Gastroesophageal sphincter (tissue), 4 donors: ENCODE results near the gene MYLK. TPM values are rescaled to one million over a fixed set of nuclear protein-coding genes. Genes with fewer than 3 reads are reported as not detected.
A peak's percentile ranks its signal among the peaks of the same experiment; 100 is the strongest.
"Not testable (repeated sequence)": the region's sequence is repeated elsewhere in the genome, so short reads cannot be mapped to it uniquely, and the experiment has no call there.

Experiments used
- ATAC-seq: fragments of 150-250 bp; one replicate; pipeline ENCODE4 v1.9.1; 2016; ENCODE audit warnings: mild to moderate bottlenecking, moderate library complexity
- H3K27ac ChIP-seq, 4 donors: fragments of 200-600 bp; sonication (generic) in 3 of 4; 1 replicate in 3 of 4; 2 replicates in 1 of 4; pipeline ENCODE4 v1.5.1; 2016 to 2019
- H3K27me3 ChIP-seq: fragments of 200-600 bp; sonication (generic); one replicate; pipeline ENCODE4 v1.5.1; 2019
- H3K36me3 ChIP-seq, 2 donors: fragments of 200-600 bp; sonication (generic); one replicate each; pipeline ENCODE4 v1.5.1; 2019; ENCODE audit warnings: control low read depth in 1 of 2
- H3K4me1 ChIP-seq, 3 donors: fragments of 200-600 bp; sonication (generic); 1 replicate in 2 of 3; 2 replicates in 1 of 3; pipeline ENCODE4 v1.5.1; 2016 to 2019; ENCODE audit warnings: control low read depth in 2 of 3
- H3K4me3 ChIP-seq, 2 donors: fragments of 200-600 bp; sonication (generic); one replicate each; pipeline ENCODE4 v1.5.1; 2019; ENCODE audit warnings: mild to moderate bottlenecking in 1 of 2, moderate library complexity in 1 of 2
- H3K9me3 ChIP-seq, 3 donors: fragments of 200-600 bp; sonication (generic); one replicate each; pipeline ENCODE4 v1.5.1; 2017 to 2019; ENCODE audit warnings: control low read depth in 2 of 3
- EP300 ChIP-seq: sonication (generic); formaldehyde crosslinking; IDR thresholded peaks from one replicate; pipeline ENCODE4 v1.6.1; 2017; ENCODE audit warnings: antibody characterized with exemption, mild to moderate bottlenecking
- POLR2A ChIP-seq, 2 donors: fragments of 450-650 bp; IDR thresholded peaks; one replicate each; pipeline ENCODE4 v1.6.1; 2017; ENCODE audit warnings: antibody characterized with exemption in 2 of 2, mild to moderate bottlenecking in 2 of 2, moderate library complexity in 1 of 2
- POLR2AphosphoS5 ChIP-seq: sonication (generic); formaldehyde crosslinking; IDR thresholded peaks from one replicate; pipeline ENCODE4 v1.6.1; 2017; ENCODE audit warnings: antibody characterized with exemption
- WGBS, 2 donors: methylation state at CpG; one replicate each; pipeline ENCODE4 v1.1.5; 2018; ENCODE audit warnings: low coverage in 1 of 2; 5-methylcytosine and 5-hydroxymethylcytosine counted together
- total RNA-seq, 4 donors: library from RNA; depleted of rRNA; stranded (reverse); fragments of >200 nt; gene quantifications; one replicate each; pipeline ENCODE4 v1.1.0, GENCODE V29; 2016
- TF ChIP-seq, protein P1 (sequence below), 4 experiments: fragments of 200-600 bp in 2 of 4; fragments of 450-650 bp in 2 of 4; sonication (generic) in 1 of 4; IDR thresholded peaks; one replicate each; pipeline ENCODE4 v1.5.1; 2017 to 2019; ENCODE audit warnings: antibody characterized with exemption in 4 of 4, mild to moderate bottlenecking in 2 of 4, moderate library complexity in 2 of 4

Gene MYLK
- total RNA-seq, 4 donors from 2014 or later, result 1,558 to 2,522 (median 2,261) TPM

DNA sequence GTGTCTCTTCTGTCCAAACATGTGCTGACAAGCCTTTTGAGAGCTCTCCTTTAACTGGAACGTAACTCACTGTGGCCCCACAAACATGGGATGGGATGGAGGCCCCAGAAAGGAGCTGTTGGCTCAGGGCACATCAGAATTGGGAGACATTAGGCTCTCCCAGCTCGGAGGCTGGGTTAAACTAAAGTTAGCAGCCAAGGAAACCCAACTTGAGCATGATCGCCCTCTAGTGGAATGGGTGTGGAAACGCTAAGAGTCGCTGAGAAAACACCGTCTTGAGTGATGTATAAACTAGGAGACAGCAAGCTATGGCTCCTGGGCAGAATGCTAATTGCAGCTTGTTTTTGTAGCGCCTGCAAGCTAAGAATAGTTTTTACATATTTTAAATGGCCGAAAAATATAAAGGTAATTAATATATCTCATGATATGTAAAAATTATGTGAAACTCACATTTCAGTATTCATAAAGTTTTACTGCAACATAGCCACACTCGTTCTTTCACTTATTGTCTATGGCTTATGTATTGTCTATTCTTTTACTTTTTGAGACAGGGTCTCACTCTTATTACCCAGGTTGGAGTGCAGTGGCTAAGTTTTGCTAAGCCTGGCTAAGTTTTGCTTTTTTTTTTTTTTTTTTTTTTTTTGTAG, 160.5 kb downstream of the MYLK start:
- no peaks in the 10 kb centered on the region for H3K36me3 ChIP-seq
- H3K27ac ChIP-seq, result peak overlapping the region; percentile 55 to 90 (median 70)
- 5 to 11% methylated on average over 7 of the region's 9 CpGs for WGBS, 2 donors
- H3K27me3 ChIP-seq, result no peaks in the 10 kb centered on the region
- ATAC-seq, result peak; percentile 47
- no peaks in the 10 kb centered on the region for H3K9me3 ChIP-seq
- H3K4me3 ChIP-seq, result no peak overlapping the region
- TF ChIP-seq, protein P1, sequence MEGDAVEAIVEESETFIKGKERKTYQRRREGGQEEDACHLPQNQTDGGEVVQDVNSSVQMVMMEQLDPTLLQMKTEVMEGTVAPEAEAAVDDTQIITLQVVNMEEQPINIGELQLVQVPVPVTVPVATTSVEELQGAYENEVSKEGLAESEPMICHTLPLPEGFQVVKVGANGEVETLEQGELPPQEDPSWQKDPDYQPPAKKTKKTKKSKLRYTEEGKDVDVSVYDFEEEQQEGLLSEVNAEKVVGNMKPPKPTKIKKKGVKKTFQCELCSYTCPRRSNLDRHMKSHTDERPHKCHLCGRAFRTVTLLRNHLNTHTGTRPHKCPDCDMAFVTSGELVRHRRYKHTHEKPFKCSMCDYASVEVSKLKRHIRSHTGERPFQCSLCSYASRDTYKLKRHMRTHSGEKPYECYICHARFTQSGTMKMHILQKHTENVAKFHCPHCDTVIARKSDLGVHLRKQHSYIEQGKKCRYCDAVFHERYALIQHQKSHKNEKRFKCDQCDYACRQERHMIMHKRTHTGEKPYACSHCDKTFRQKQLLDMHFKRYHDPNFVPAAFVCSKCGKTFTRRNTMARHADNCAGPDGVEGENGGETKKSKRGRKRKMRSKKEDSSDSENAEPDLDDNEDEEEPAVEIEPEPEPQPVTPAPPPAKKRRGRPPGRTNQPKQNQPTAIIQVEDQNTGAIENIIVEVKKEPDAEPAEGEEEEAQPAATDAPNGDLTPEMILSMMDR (IDR thresholded peaks at IDR 0.05), result peak; percentile 80 to 87 (median 84)
- TF ChIP-seq POLR2AphosphoS5 (peak; percentile 22), POLR2A (IDR thresholded peaks at IDR 0.05) (no peak), EP300 (no peak)
- peaks cover 9 to 45% (median 21%) of the 10 kb centered on the region in 3 donors for H3K4me1 ChIP-seq

DNA sequence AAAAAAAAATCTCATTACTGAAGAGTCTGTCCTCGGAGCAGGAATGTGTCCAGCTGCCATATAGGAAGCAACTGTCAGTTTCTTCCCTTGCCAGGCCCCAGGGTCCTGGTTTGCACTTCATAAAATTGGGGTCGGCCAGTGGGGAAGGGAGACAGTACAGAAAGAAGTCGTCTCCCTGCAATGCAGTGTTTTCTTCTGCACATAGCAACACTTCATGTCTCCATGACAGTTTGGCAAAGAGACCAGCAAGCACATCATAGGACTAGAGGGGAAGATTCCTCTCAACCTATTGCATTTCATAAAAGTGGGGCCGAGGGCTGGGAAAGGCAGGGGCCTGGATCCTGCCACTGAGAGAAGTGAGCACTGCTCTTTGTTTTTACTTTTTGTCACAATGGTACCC, 161.1 kb downstream of the MYLK start:
- ATAC-seq, result no peak
- Histone ChIP-seq H3K27me3 (no peaks in the 10 kb centered on the region), H3K9me3 (no peaks in the 10 kb centered on the region), H3K36me3 (no peaks in the 10 kb centered on the region), H3K4me3 (no peak overlapping the region), H3K4me1 (peaks cover 9 to 51% (median 21%) of the 10 kb centered on the region in 3 donors), H3K27ac (peak overlapping the region; percentile 55 to 90 (median 70))
- no peak for TF ChIP-seq POLR2A (IDR thresholded peaks at IDR 0.05)
- TF ChIP-seq, protein P1 (IDR thresholded peaks at IDR 0.05), result no peak
- no peak for TF ChIP-seq EP300
- TF ChIP-seq POLR2AphosphoS5, result no peak
- 34% methylated on average over 4 of the region's 4 CpGs; no CpG with 5 or more reads in 1 of the 2 donors for WGBS, 2 donors

DNA sequence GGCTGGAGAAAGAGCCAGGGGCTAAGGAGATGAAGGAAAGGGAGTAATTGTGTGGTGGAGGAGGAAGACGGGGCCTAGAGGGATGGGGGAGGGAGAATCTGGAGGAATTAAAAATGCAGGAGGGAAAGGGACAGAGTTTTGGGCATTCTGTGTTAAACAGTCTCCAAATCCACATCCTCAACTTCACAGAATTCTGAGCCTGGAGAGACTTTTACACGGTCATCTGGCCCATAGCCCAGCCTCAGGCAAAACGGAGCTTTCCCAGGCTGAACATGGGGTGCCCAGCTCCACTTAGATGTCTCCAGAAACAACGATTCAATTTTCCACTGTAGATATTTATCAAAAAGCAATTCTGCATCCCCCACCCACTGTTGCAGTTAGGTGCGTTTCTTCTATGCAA, 161.7 kb downstream of the MYLK start:
- H3K27ac ChIP-seq, result peak overlapping the region; percentile 55 to 90 (median 70)
- no peaks in the 10 kb centered on the region for H3K9me3 ChIP-seq
- WGBS, 2 donors, result 36 to 61% methylated on average over 4 to 5 of the region's 5 CpGs
- no peaks in the 10 kb centered on the region for H3K27me3 ChIP-seq
- no peaks in the 10 kb centered on the region for H3K36me3 ChIP-seq
- no peak for ATAC-seq
- TF ChIP-seq POLR2A (IDR thresholded peaks at IDR 0.05) (no peak), POLR2AphosphoS5 (no peak), EP300 (no peak)
- TF ChIP-seq, protein P1 (IDR thresholded peaks at IDR 0.05), result no peak
- H3K4me3 ChIP-seq, result no peak overlapping the region
- H3K4me1 ChIP-seq, result peaks cover 9 to 56% (median 21%) of the 10 kb centered on the region in 3 donors

DNA sequence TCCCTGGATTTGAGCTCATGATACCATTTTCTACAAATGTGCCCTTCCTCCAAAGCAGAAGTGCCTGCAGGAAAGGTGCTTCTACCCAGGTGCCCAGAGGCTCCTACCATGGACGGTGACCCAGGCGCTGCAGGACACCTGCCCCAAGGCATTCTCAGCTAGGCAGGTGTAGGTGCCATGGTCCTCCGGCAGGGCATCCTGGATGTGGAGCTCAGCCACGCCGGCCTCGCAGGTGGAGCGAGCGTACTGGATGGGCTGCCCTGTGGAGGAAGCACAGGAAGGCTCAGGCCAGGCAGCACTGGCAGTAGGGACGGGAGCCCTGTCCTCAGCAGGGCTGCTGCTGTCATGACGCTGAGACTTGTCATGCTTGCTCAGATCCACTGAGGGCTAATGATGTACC, 162.1 kb downstream of the MYLK start:
- Histone ChIP-seq H3K27ac (peak overlapping the region in 3 of 4 donors; percentile 58 to 90 (median 82)), H3K4me1 (peaks cover 9 to 56% (median 21%) of the 10 kb centered on the region in 3 donors)
- TF ChIP-seq POLR2AphosphoS5 (no peak), POLR2A (IDR thresholded peaks at IDR 0.05) (no peak), EP300 (no peak)
- TF ChIP-seq, protein P1 (IDR thresholded peaks at IDR 0.05), result no peak

DNA sequence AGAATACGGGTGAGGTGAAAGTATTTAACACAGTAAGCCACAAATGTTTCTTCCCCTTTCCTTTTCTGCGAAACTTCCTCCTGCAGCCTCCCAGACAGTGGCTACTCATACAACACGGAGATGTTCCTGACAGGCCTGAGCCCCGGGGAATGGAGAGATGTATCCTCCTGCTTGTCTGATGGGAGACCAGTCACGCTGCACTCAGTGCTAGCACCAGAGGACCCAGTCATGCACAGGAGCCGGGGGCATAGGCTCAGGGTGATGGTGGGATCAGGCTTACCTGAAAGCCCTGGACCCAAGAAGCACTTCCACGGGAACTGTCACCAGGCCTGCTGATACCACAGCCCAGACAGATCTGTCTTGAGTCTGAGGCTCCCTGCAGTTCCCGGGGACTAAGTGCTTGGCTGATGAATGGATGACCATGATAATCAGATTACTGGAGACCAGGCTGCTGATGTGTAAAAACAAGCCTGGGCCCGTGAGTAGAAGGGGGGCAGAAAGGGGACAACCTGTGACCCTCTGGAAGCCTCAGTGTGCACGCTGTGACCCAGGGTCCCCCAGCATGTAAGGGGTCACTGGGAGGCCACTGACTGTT, 162.9 kb downstream of the MYLK start:
- not testable (repeated sequence) for H3K27me3 ChIP-seq, H3K4me3 ChIP-seq, H3K36me3 ChIP-seq, ATAC-seq, H3K9me3 ChIP-seq
- no CpG with 5 or more reads among the region's 10 CpGs for WGBS, 2 donors
- peaks cover 9 to 56% (median 21%) of the 10 kb centered on the region in 3 donors for H3K4me1 ChIP-seq
- H3K27ac ChIP-seq, result peak overlapping the region; percentile 85 to 90 (median 88)

More for the DNA sequence above, 162.1 kb downstream of the MYLK start:
- H3K36me3 ChIP-seq, result no peaks in the 10 kb centered on the region
- H3K4me3 ChIP-seq, result no peak overlapping the region
- 40% methylated on average over 1 of the region's 10 CpGs; no CpG with 5 or more reads in 1 of the 2 donors for whole genome bisulfite sequencing, 2 donors
- no peaks in the 10 kb centered on the region for H3K27me3 ChIP-seq
- H3K9me3 ChIP-seq, result no peaks in the 10 kb centered on the region
- no peak for ATAC-seq
